NB4 (cell line): ENCODE measurements around the gene MTREX.

Experiments used
- CTCF ChIP-seq: IDR thresholded peaks from one replicate; pipeline ENCODE4 v1.5.1; 2012; ENCODE audit warnings: low read depth, low read length
- MYC ChIP-seq: IDR thresholded peaks from 2 replicates; pipeline ENCODE4 v1.6.1; 2011; ENCODE audit warnings: low read depth, low read length
- POLR2A ChIP-seq: IDR thresholded peaks from 2 replicates; pipeline ENCODE4 v1.6.1; 2011; ENCODE audit warnings: mild to moderate bottlenecking; ENCODE audit not compliant: insufficient read length; ENCODE audit errors: extremely low read depth

GRCh38 chr5:55411876-55412275 is 104.1 kb downstream of the MTREX start:
- no peak for TF ChIP-seq CTCF
- TF ChIP-seq POLR2A = no peak
- TF ChIP-seq MYC = no peak
